H9 (cell line): ENCODE results near the gene GPAT3. TPM values are rescaled to one million over a fixed set of nuclear protein-coding genes. Genes with fewer than 3 reads are reported as not detected.

Experiments
- DNase-seq: peaks from one replicate; pipeline ENCODE4 v3.0.0-alpha.2; 2017
- H2AFZ ChIP-seq: one replicate; pipeline ENCODE4 v1.6.1; 2013; ENCODE audit warnings: mild to moderate bottlenecking, low read length, control low read depth, moderate library complexity
- H2AK5ac ChIP-seq: 2 replicates; pipeline ENCODE4 v1.6.1; 2013; ENCODE audit warnings: low read length, control low read depth, mixed read lengths; ENCODE audit not compliant: insufficient read length
- H2BK120ac ChIP-seq: one replicate; pipeline ENCODE4 v1.6.1; 2013; ENCODE audit warnings: low read depth, mild to moderate bottlenecking, low read length, control low read depth, inconsistent platforms; ENCODE audit not compliant: poor library complexity, severe bottlenecking
- H2BK12ac ChIP-seq: 2 replicates; pipeline ENCODE4 v1.6.1; 2013; ENCODE audit warnings: low read length, control low read depth, mixed read lengths, low read depth; ENCODE audit not compliant: insufficient read length
- H2BK15ac ChIP-seq: 2 replicates; pipeline ENCODE4 v1.6.1; 2013; ENCODE audit warnings: low read depth, low read length, control low read depth
- H2BK20ac ChIP-seq: one replicate; pipeline ENCODE4 v1.6.1; 2013; ENCODE audit warnings: low read depth, mild to moderate bottlenecking, low read length, control low read depth, inconsistent platforms; ENCODE audit not compliant: poor library complexity, severe bottlenecking
- H2BK5ac ChIP-seq: 2 replicates; pipeline ENCODE4 v1.6.1; 2013; ENCODE audit warnings: low read length, control low read depth, mixed read lengths; ENCODE audit not compliant: insufficient read length
- H3K14ac ChIP-seq: 2 replicates; pipeline ENCODE4 v1.6.1; 2013; ENCODE audit warnings: low read length, control low read depth; ENCODE audit not compliant: insufficient read depth
- H3K18ac ChIP-seq: 2 replicates; pipeline ENCODE4 v1.6.1; 2013; ENCODE audit warnings: low read depth, mild to moderate bottlenecking, mixed read lengths, low read length, control low read depth; ENCODE audit not compliant: insufficient read length
- H3K23ac ChIP-seq: 2 replicates; pipeline ENCODE4 v1.6.1; 2013; ENCODE audit warnings: low read length, control low read depth, mixed read lengths, low read depth; ENCODE audit not compliant: insufficient read length
- H3K23me2 ChIP-seq: 2 replicates; pipeline ENCODE4 v1.6.1; 2013; ENCODE audit warnings: low read depth, mild to moderate bottlenecking, mixed read lengths, low read length, control low read depth; ENCODE audit not compliant: insufficient read length, poor library complexity, severe bottlenecking
- H3K27ac ChIP-seq: 2 replicates; pipeline ENCODE4 v1.5.1; 2013; ENCODE audit warnings: low read length, control low read depth, mixed read lengths, low read depth; ENCODE audit not compliant: insufficient read length
- H3K27me3 ChIP-seq: 2 replicates; pipeline ENCODE4 v1.6.1; 2013; ENCODE audit warnings: low read length, control low read depth, inconsistent platforms; ENCODE audit not compliant: insufficient read depth
- H3K4ac ChIP-seq: 2 replicates; pipeline ENCODE4 v1.6.1; 2013; ENCODE audit warnings: low read depth, mild to moderate bottlenecking, control low read depth, inconsistent platforms, low read length, moderate library complexity
- H3K4me1 ChIP-seq: 2 replicates; pipeline ENCODE4 v1.6.1; 2013; ENCODE audit warnings: low read length, control low read depth, inconsistent platforms; ENCODE audit not compliant: insufficient read depth
- H3K4me2 ChIP-seq: 2 replicates; pipeline ENCODE4 v1.6.1; 2013; ENCODE audit warnings: low read length, control low read depth, mixed read lengths; ENCODE audit not compliant: insufficient read length, insufficient read depth
- H3K56ac ChIP-seq: 2 replicates; pipeline ENCODE4 v1.6.1; 2013; ENCODE audit warnings: low read depth, mild to moderate bottlenecking, mixed read lengths, low read length, control low read depth; ENCODE audit not compliant: insufficient read length
- H3K79me1 ChIP-seq: 2 replicates; pipeline ENCODE4 v1.6.1; 2013; ENCODE audit warnings: low read depth, mild to moderate bottlenecking, moderate library complexity, low read length, control low read depth, inconsistent platforms; ENCODE audit not compliant: insufficient read depth, poor library complexity, severe bottlenecking
- H3K79me2 ChIP-seq: 2 replicates; pipeline ENCODE4 v1.6.1; 2013; ENCODE audit warnings: low read length, control low read depth, inconsistent platforms; ENCODE audit not compliant: insufficient read depth
- H3K9ac ChIP-seq: 2 replicates; pipeline ENCODE4 v1.6.1; 2013; ENCODE audit warnings: low read length, control low read depth, mixed read lengths; ENCODE audit not compliant: insufficient read length; ENCODE audit errors: extremely low read depth
- H3K9me3 ChIP-seq: one replicate; pipeline ENCODE4 v1.6.1; 2013; ENCODE audit warnings: low read depth, low read length, inconsistent platforms; ENCODE audit not compliant: control insufficient read depth
- H3T11ph ChIP-seq: one replicate; pipeline ENCODE4 v1.6.1; 2013; ENCODE audit warnings: mild to moderate bottlenecking, low read length, control low read depth, inconsistent platforms
- H4K20me1 ChIP-seq: one replicate; pipeline ENCODE4 v1.6.1; 2013; ENCODE audit not compliant: control insufficient read depth, insufficient read length, insufficient read depth
- H4K5ac ChIP-seq: 2 replicates; pipeline ENCODE4 v1.6.1; 2013; ENCODE audit warnings: low read depth, mild to moderate bottlenecking, mixed read lengths, low read length, control low read depth; ENCODE audit not compliant: insufficient read length
- H4K8ac ChIP-seq: replicated peaks from 2 replicates; pipeline ENCODE4 v1.6.1; 2013; ENCODE audit warnings: low read length, control low read depth, mixed read lengths, low read depth; ENCODE audit not compliant: insufficient read length
- H4K91ac ChIP-seq: 2 replicates; pipeline ENCODE4 v1.6.1; 2013; ENCODE audit warnings: low read depth, mild to moderate bottlenecking, moderate library complexity, mixed read lengths, low read length, control low read depth; ENCODE audit not compliant: insufficient read length
- H3K27ac Mint-ChIP-seq, 3 experiments: 2 replicates in 2 of 3; 3 replicates in 1 of 3; pipeline ENCODE4 v1.8.0; 2020 to 2021; ENCODE audit warnings: mixed read lengths in 3 of 3, mild to moderate bottlenecking in 1 of 3, moderate library complexity in 1 of 3
- H3K27me3 Mint-ChIP-seq: 2 replicates; pipeline ENCODE4 v1.8.0; 2021; ENCODE audit warnings: low read depth, mild to moderate bottlenecking, moderate library complexity, mixed read lengths
- H3K36me3 Mint-ChIP-seq, 3 experiments: 2 replicates in 2 of 3; 3 replicates in 1 of 3; pipeline ENCODE4 v1.8.0; 2020 to 2021; ENCODE audit warnings: low read depth in 3 of 3, mixed read lengths in 3 of 3; ENCODE audit not compliant: insufficient read depth in 1 of 3
- H3K4me1 Mint-ChIP-seq, 2 experiments: 2 replicates each; pipeline ENCODE4 v1.8.0; 2020; ENCODE audit warnings: mixed read lengths in 2 of 2
- H3K4me3 Mint-ChIP-seq, 2 experiments: 2 replicates in 1 of 2; 3 replicates in 1 of 2; pipeline ENCODE4 v1.8.0; 2020 to 2021; ENCODE audit warnings: mild to moderate bottlenecking in 2 of 2, mixed read lengths in 2 of 2, moderate library complexity in 1 of 2
- H3K9me3 Mint-ChIP-seq, 2 experiments: 2 replicates in 1 of 2; 3 replicates in 1 of 2; pipeline ENCODE4 v1.8.0; 2020; ENCODE audit warnings: mild to moderate bottlenecking in 2 of 2, mixed read lengths in 2 of 2, moderate library complexity in 1 of 2
- CTCF ChIP-seq: fragments of 200-600 bp; sonication (generic); conservative IDR thresholded peaks from 3 replicates; pipeline ENCODE4 v1.8.0; 2021; ENCODE audit warnings: antibody characterized with exemption, mild to moderate bottlenecking
- WGBS: extraction: QIAGEN DNeasy Blood & Tissue Kit; methylation state at CpG from one replicate; pipeline ENCODE4 v1.1.7; 2013; ENCODE audit warnings: missing lambda C conversion rate, low lambda C conversion rate, mixed read lengths; ENCODE audit not compliant: insufficient read length; ENCODE audit errors: extremely low coverage; 5-methylcytosine and 5-hydroxymethylcytosine counted together
- total RNA-seq: library from RNA; stranded (reverse); gene quantifications from 2 replicates; pipeline ENCODE4 v1.2.1, GENCODE V29; 2021

Gene GPAT3
- total RNA-seq, 1 experiment from 2014 or later: 1.8 TPM

DNA sequence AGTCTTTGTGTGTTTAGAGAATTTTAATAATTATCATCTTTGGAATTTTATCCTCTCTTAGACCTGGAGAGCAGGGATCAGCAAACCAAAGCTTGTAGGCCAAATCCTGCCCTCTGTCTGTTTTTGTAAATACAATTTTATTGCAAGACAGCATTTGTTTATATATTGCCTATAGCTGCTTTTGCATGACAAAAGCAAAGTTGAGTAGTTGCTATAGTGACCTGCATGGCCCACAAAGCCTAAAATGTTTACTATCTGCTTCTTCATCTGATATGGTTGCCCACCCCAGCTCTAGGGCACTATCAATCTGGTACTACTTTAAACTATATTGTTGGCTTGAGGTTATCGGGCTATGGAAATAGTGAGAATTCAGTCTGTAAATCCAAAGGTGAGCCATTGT is 80.3 kb downstream of the GPAT3 start:
- DNase-seq: no peak

More for the DNA sequence above, 80.3 kb downstream of the GPAT3 start:
- H3K27me3 Mint-ChIP-seq: no peaks in the 10 kb centered on the region; the same call in 1 of the 2 replicates
- H3K4me1 Mint-ChIP-seq: peaks cover 21 to 23% of the 10 kb centered on the region in 2 experiments
- Histone ChIP-seq H3K14ac (no peak overlapping the region), H3K56ac (no peak overlapping the region), H2BK5ac (no peak overlapping the region), H3K18ac (no peak overlapping the region), H3K4me2 (no peak overlapping the region), H2BK15ac (no peak overlapping the region), H2AFZ (no peak overlapping the region), H3K23ac (no peak overlapping the region), H3K4ac (no peak overlapping the region), H2BK120ac (no peak overlapping the region), H3K9me3 (no peaks in the 10 kb centered on the region), H3K79me2 (no peaks in the 10 kb centered on the region), H3K27me3 (no peaks in the 10 kb centered on the region), H2BK12ac (no peak overlapping the region), H2BK20ac (no peak overlapping the region), H2AK5ac (no peak overlapping the region), H3T11ph (no peak overlapping the region), H3K9ac (no peak overlapping the region), H4K91ac (no peak overlapping the region), H4K5ac (no peak overlapping the region), H4K8ac (no peak overlapping the region), H3K79me1 (no peaks in the 10 kb centered on the region), H3K23me2 (no peaks in the 10 kb centered on the region), H3K4me1 (peaks cover 6% of the 10 kb centered on the region; the same call in 1 of the 2 replicates), H4K20me1 (no peaks in the 10 kb centered on the region), H3K27ac (no peak overlapping the region)
- peaks cover 6 to 9% (median 8%) of the 10 kb centered on the region in 3 experiments; a peak in 6 of 7 replicates for H3K36me3 Mint-ChIP-seq
- H3K4me3 Mint-ChIP-seq: no peak overlapping the region; a peak in 1 of 5 replicates
- no peak for TF ChIP-seq CTCF
- peaks cover 26 to 31% of the 10 kb centered on the region in 2 experiments for H3K9me3 Mint-ChIP-seq
- H3K27ac Mint-ChIP-seq: peak overlapping the region in 1 of 3 experiments; percentile 17; a peak in 1 of 7 replicates
- no CpG with 5 or more reads among the region's 1 CpG for WGBS
